Lung (tissue), 12 donors: ENCODE data around the gene AKT2. TPM values are rescaled to one million over a fixed set of nuclear protein-coding genes. Genes with fewer than 3 reads are reported as not detected.

Experiments used
- ATAC-seq: fragments of 200-7000 bp; cut with Tn5 transposase; one replicate; pipeline ENCODE4 v1.9.1; 2020; ENCODE audit warnings: moderate number of reproducible peaks; ENCODE audit not compliant: insufficient read depth, low FRiP score
- DNase-seq, 3 donors: peaks; one replicate each; pipeline ENCODE4 v3.0.0-alpha.2; 2013 to 2017
- H3K27ac ChIP-seq, 2 donors: one replicate each; pipeline ENCODE4 v1.5.1; 2013; ENCODE audit warnings: mild to moderate bottlenecking in 2 of 2, moderate library complexity in 2 of 2, control low read depth in 1 of 2, inconsistent platforms in 1 of 2, low read depth in 1 of 2, low read length in 1 of 2
- H3K27me3 ChIP-seq, 3 donors: one replicate each; pipeline ENCODE4 v1.5.1; 2013; ENCODE audit warnings: low read length in 2 of 3; ENCODE audit not compliant: control insufficient read depth in 3 of 3, insufficient read depth in 3 of 3
- H3K36me3 ChIP-seq, 4 donors: one replicate each; pipeline ENCODE4 v1.5.1; 2013; ENCODE audit warnings: low read length in 4 of 4, mild to moderate bottlenecking in 1 of 4, moderate library complexity in 1 of 4; ENCODE audit not compliant: control insufficient read depth in 4 of 4, insufficient read depth in 4 of 4
- H3K4me1 ChIP-seq, 5 donors: one replicate each; pipeline ENCODE4 v1.5.1; 2013; ENCODE audit warnings: low read length in 5 of 5, mild to moderate bottlenecking in 2 of 5, moderate library complexity in 1 of 5; ENCODE audit not compliant: control insufficient read depth in 5 of 5, insufficient read depth in 5 of 5
- H3K4me3 ChIP-seq: one replicate; pipeline ENCODE4 v1.5.1; 2013; ENCODE audit warnings: mild to moderate bottlenecking, control low read depth, moderate library complexity
- H3K9ac ChIP-seq, 2 donors: one replicate each; pipeline ENCODE4 v1.5.1; 2013; ENCODE audit warnings: low read length in 2 of 2, control low read depth in 1 of 2; ENCODE audit not compliant: insufficient read depth in 1 of 2
- H3K9me3 ChIP-seq, 4 donors: one replicate each; pipeline ENCODE4 v1.5.1; 2013; ENCODE audit warnings: low read length in 3 of 4, mild to moderate bottlenecking in 1 of 4, moderate library complexity in 1 of 4; ENCODE audit not compliant: control insufficient read depth in 4 of 4, insufficient read depth in 3 of 4
- CTCF ChIP-seq: IDR thresholded peaks from 2 replicates; pipeline ENCODE4 v1.5.1; 2012; ENCODE audit warnings: mild to moderate bottlenecking; ENCODE audit errors: control extremely low read depth, extremely low read depth
- WGBS, 2 donors: extraction: QIAGEN DNeasy Blood & Tissue Kit; methylation state at CpG; one replicate each; pipeline ENCODE4 v1.1.7; 2013; 5-methylcytosine and 5-hydroxymethylcytosine counted together
- polyA plus RNA-seq, 2 donors: library from polyadenylated mRNA; stranded (reverse); fragments of 200-250 nt; gene quantifications; one replicate each; pipeline ENCODE4 v1.2.1, GENCODE V29; 2013
- total RNA-seq, 2 donors: library from RNA; depleted of rRNA in 1 of 2; stranded (reverse); fragments of >200 nt in 1 of 2; gene quantifications; one replicate each; pipeline ENCODE4 v1.2.1, GENCODE V29; 2014 to 2021
- donor health status: control.
- donor health status: control.
- donor health status: Bipolar disorder and iron deficiency.
- donor health status: healthy.
- donor health status: DM: yes; HTN: yes; CAD: no.

AKT2 gene
- total and polyA plus RNA-seq, 4 donors: 62.3 to 138 (median 93.1) TPM

DNA sequence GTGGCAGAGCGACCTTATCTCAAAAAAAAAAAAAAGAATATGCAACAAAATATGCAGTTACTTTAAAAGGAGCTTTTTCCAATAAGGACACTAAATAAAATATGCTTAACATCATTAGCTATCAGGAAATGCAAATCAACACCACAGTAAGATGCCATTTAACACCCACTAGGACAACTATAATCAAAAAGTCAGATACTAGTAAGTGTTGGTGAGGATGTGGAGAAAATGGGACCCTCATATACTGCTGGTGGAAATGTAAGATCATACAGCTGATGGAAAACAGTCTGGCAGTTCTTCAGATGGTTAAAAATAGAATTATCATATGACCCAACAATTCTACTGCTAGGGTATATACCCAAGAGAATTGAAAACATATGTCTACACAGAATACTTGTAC lies 24.5 kb upstream of the AKT2 start:
- WGBS, 2 donors: 81% methylated on average over 1 of the region's 1 CpG
- peaks cover 0 to 3% (median 0%) of the 10 kb centered on the region in 5 donors for H3K4me1 ChIP-seq
- no peak for DNase-seq
- no peak overlapping the region for H3K4me3 ChIP-seq
- no peak overlapping the region for H3K27ac ChIP-seq
- H3K9ac ChIP-seq: no peak overlapping the region
- no peak for ATAC-seq
- no peaks in the 10 kb centered on the region for H3K27me3 ChIP-seq
- no peak for TF ChIP-seq CTCF
- no peaks in the 10 kb centered on the region for H3K36me3 ChIP-seq
- H3K9me3 ChIP-seq: no peaks in the 10 kb centered on the region

- peak; percentile 66 for TF ChIP-seq CTCF
- H3K9ac ChIP-seq: no peak overlapping the region
- DNase-seq: peak; percentile 84 to 94 (median 92)
- no peaks in the 10 kb centered on the region for H3K9me3 ChIP-seq
- ATAC-seq: no peak
- H3K4me3 ChIP-seq: no peak overlapping the region
- WGBS, 2 donors: 9 to 11% methylated on average over 5 of the region's 5 CpGs
- no peaks in the 10 kb centered on the region for H3K36me3 ChIP-seq
- no peaks in the 10 kb centered on the region for H3K27me3 ChIP-seq
- H3K27ac ChIP-seq: no peak overlapping the region
- peaks cover 0 to 3% (median 0%) of the 10 kb centered on the region in 5 donors for H3K4me1 ChIP-seq
Measured at GRCh38 chr19:40305403-40305802, 20.3 kb upstream of the AKT2 start.

GRCh38 chr19:40304306-40304705 lies 19.2 kb upstream of the AKT2 start:
- no peak for TF ChIP-seq CTCF
- Histone ChIP-seq H3K9me3 (no peaks in the 10 kb centered on the region), H3K4me3 (no peak overlapping the region), H3K27ac (no peak overlapping the region), H3K36me3 (no peaks in the 10 kb centered on the region), H3K4me1 (peaks cover 0 to 3% (median 0%) of the 10 kb centered on the region in 5 donors), H3K27me3 (no peaks in the 10 kb centered on the region), H3K9ac (no peak overlapping the region)
- DNase-seq (no peak), ATAC-seq (no peak)
- whole genome bisulfite sequencing, 2 donors: 72 to 74% methylated on average over 4 of the region's 4 CpGs

DNA sequence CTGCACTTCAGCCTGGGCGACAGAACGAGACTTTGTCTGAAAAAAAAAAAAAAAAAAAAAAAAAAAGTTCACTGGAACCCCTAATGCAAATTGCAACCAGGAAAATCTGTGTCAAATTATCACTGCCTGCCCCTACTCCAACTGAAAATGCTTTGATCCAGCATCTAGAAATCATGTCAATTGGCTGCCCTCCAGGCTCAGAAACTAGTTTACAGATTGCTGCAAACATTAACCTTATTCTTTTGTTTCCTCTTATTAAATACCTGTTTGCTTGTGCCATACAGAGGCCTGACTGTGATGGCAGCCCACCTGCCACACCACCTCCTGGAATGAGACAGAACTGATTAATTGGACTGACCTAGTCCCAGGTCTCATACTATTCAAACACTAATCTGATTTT lies 18.6 kb upstream of the AKT2 start:
- 93 to 95% methylated on average over 2 of the region's 2 CpGs for WGBS, 2 donors
- H3K4me1 ChIP-seq: peaks cover 0 to 3% (median 0%) of the 10 kb centered on the region in 5 donors
- no peak for ATAC-seq
- no peaks in the 10 kb centered on the region for H3K27me3 ChIP-seq
- no peaks in the 10 kb centered on the region for H3K36me3 ChIP-seq
- TF ChIP-seq CTCF: no peak
- no peak for DNase-seq
- no peaks in the 10 kb centered on the region for H3K9me3 ChIP-seq
- no peak overlapping the region for H3K9ac ChIP-seq
- H3K4me3 ChIP-seq: no peak overlapping the region
- no peak overlapping the region for H3K27ac ChIP-seq
